IMR-90 (cell line): ENCODE data around the gene TPRX2. TPM values are rescaled to one million over a fixed set of nuclear protein-coding genes. Genes with fewer than 3 reads are reported as not detected.

ENCODE experiments used
- ATAC-seq: fragments of 200-7000 bp; cut with Tn5 transposase; 2 replicates; pipeline ENCODE4 v1.9.1; 2020; ENCODE audit warnings: low read depth, mild to moderate bottlenecking, moderate library complexity
- BruUV-seq: library from RNA; stranded (reverse); fragments of 400-500 nt; replicated peaks from 2 replicates; lab custom pipeline; 2021; lab: Mats Ljungman, UMichigan
- CTCF ChIA-PET: fragments of 300-600 bp; formaldehyde crosslinking; extraction: SDS; loops from one replicate; lab custom pipeline; 2021; ENCODE audit warnings: antibody characterized with exemption; lab: Yijun Ruan, JAX
- POLR2A ChIA-PET: fragments of 300-600 bp; sonication (Branson Sonifier 250); formaldehyde crosslinking; loops from one replicate; lab custom pipeline; 2022; ENCODE audit warnings: antibody characterized with exemption; ENCODE audit not compliant: unreplicated experiment; lab: Charles Lee
- DNase-seq: peaks from one replicate; pipeline ENCODE4 v3.0.0; 2013
- H2AFZ ChIP-seq: replicated peaks from 2 replicates; pipeline ENCODE3; 2013; ENCODE audit warnings: low read length, mild to moderate bottlenecking; ENCODE audit not compliant: poor library complexity
- H2AK5ac ChIP-seq: 2 replicates; pipeline ENCODE4 v1.6.1; 2013; ENCODE audit warnings: low read depth, low read length, inconsistent platforms
- H2AK9ac ChIP-seq: replicated peaks from 2 replicates; pipeline ENCODE3; 2013; ENCODE audit warnings: mild to moderate bottlenecking, low read depth, low read length, moderate library complexity; ENCODE audit not compliant: poor library complexity
- H2BK120ac ChIP-seq: 2 replicates; pipeline ENCODE4 v1.6.1; 2013; ENCODE audit warnings: low read depth, low read length, inconsistent platforms
- H2BK15ac ChIP-seq: 3 replicates; pipeline ENCODE4 v1.6.1; 2013; ENCODE audit warnings: low read depth, low read length, inconsistent platforms
- H2BK20ac ChIP-seq: 2 replicates; pipeline ENCODE4 v1.6.1; 2013; ENCODE audit warnings: low read depth, mild to moderate bottlenecking, inconsistent platforms, low read length, moderate library complexity
- H2BK5ac ChIP-seq: 2 replicates; pipeline ENCODE4 v1.6.1; 2013; ENCODE audit warnings: mild to moderate bottlenecking, low read depth, low read length, inconsistent platforms; ENCODE audit not compliant: poor library complexity, severe bottlenecking
- H3K14ac ChIP-seq: replicated peaks from 2 replicates; pipeline ENCODE4 v1.6.1; 2013; ENCODE audit warnings: low read depth, low read length, inconsistent platforms
- H3K18ac ChIP-seq: 2 replicates; pipeline ENCODE4 v1.6.1; 2013; ENCODE audit warnings: low read depth, low read length, control low read depth
- H3K23ac ChIP-seq: 2 replicates; pipeline ENCODE4 v1.6.1; 2013; ENCODE audit warnings: low read depth, low read length, inconsistent platforms
- H3K27ac ChIP-seq: 2 replicates; pipeline ENCODE4 v1.5.1; 2013; ENCODE audit warnings: mild to moderate bottlenecking, control low read depth, low read length; ENCODE audit not compliant: insufficient read depth
- H3K27me3 ChIP-seq: 2 replicates; pipeline ENCODE4 v1.6.1; 2013; ENCODE audit warnings: low read length; ENCODE audit not compliant: control insufficient read depth, insufficient read depth
- H3K36me3 ChIP-seq: 2 replicates; pipeline ENCODE4 v1.6.1; 2013; ENCODE audit warnings: low read length, mixed read lengths; ENCODE audit not compliant: control insufficient read depth, insufficient read depth
- H3K4ac ChIP-seq: 2 replicates; pipeline ENCODE4 v1.6.1; 2013; ENCODE audit warnings: low read depth, low read length, inconsistent platforms
- H3K4me1 ChIP-seq: 2 replicates; pipeline ENCODE4 v1.6.1; 2013; ENCODE audit warnings: low read length, mixed read lengths; ENCODE audit not compliant: control insufficient read depth, insufficient read depth
- H3K4me2 ChIP-seq: 2 replicates; pipeline ENCODE4 v1.6.1; 2013; ENCODE audit warnings: low read depth, mild to moderate bottlenecking, control low read depth, low read length, moderate library complexity
- H3K4me3 ChIP-seq: 2 replicates; pipeline ENCODE4 v1.5.1; 2013; ENCODE audit warnings: low read depth, mild to moderate bottlenecking, control low read depth, low read length, moderate library complexity; ENCODE audit not compliant: insufficient read depth
- H3K56ac ChIP-seq: 2 replicates; pipeline ENCODE4 v1.6.1; 2013; ENCODE audit warnings: low read length, inconsistent platforms; ENCODE audit not compliant: insufficient read depth; ENCODE audit errors: extremely low read depth
- H3K79me1 ChIP-seq, 2 experiments: 2 replicates each; pipeline ENCODE4 v1.6.1; 2013; ENCODE audit warnings: low read length in 2 of 2, inconsistent platforms in 1 of 2, low read depth in 1 of 2
- H3K9ac ChIP-seq: 2 replicates; pipeline ENCODE4 v1.6.1; 2013; ENCODE audit warnings: low read depth, low read length, control low read depth
- H3K9me1 ChIP-seq: 2 replicates; pipeline ENCODE4 v1.6.1; 2013; ENCODE audit warnings: low read length, inconsistent platforms; ENCODE audit not compliant: insufficient read depth
- H3K9me3 ChIP-seq: 2 replicates; pipeline ENCODE4 v1.6.1; 2013; ENCODE audit warnings: low read length; ENCODE audit not compliant: control insufficient read depth, insufficient read depth
- H4K20me1 ChIP-seq: 2 replicates; pipeline ENCODE4 v1.6.1; 2013; ENCODE audit warnings: low read length, inconsistent platforms; ENCODE audit not compliant: insufficient read depth
- H4K5ac ChIP-seq: 2 replicates; pipeline ENCODE4 v1.6.1; 2013; ENCODE audit warnings: mild to moderate bottlenecking, low read depth, low read length, control low read depth
- H4K8ac ChIP-seq, 2 experiments: 2 replicates each; pipeline ENCODE4 v1.6.1; 2013; ENCODE audit warnings: low read depth in 2 of 2, low read length in 2 of 2, control low read depth in 1 of 2, inconsistent platforms in 1 of 2
- H4K91ac ChIP-seq: 2 replicates; pipeline ENCODE4 v1.6.1; 2013; ENCODE audit warnings: low read depth, low read length, inconsistent platforms; ENCODE audit not compliant: insufficient read depth
- BHLHE40 ChIP-seq: fragments of 150-350 bp; IDR thresholded peaks from 2 replicates; pipeline ENCODE4 v1.6.1; 2016; ENCODE audit warnings: mild to moderate bottlenecking, low read depth, low read length
- CEBPB ChIP-seq: IDR thresholded peaks from 2 replicates; pipeline ENCODE4 v1.6.1; 2012; ENCODE audit warnings: low read depth, low read length, improper control_type of control experiment
- CHD1 ChIP-seq: IDR thresholded peaks from 2 replicates; pipeline ENCODE4 v1.6.1; 2012; ENCODE audit warnings: low read depth, low read length, improper control_type of control experiment
- CTCF ChIP-seq: conservative IDR thresholded peaks from 2 replicates; pipeline ENCODE4 v1.5.1; 2012; ENCODE audit warnings: mild to moderate bottlenecking, low read depth, low read length, improper control_type of control experiment
- ELK1 ChIP-seq: fragments of 150-350 bp; IDR thresholded peaks from 2 replicates; pipeline ENCODE4 v1.6.1; 2016; ENCODE audit warnings: low read depth, mild to moderate bottlenecking, low read length, moderate library complexity, borderline replicate concordance
- FOS ChIP-seq: fragments of 150-350 bp; IDR thresholded peaks from 2 replicates; pipeline ENCODE4 v1.6.1; 2016; ENCODE audit warnings: low read depth, low read length
- MAFK ChIP-seq: IDR thresholded peaks from 2 replicates; pipeline ENCODE4 v1.6.1; 2012; ENCODE audit warnings: low read depth, low read length, improper control_type of control experiment
- NFE2L2 ChIP-seq: fragments of 150-350 bp; IDR thresholded peaks from 2 replicates; pipeline ENCODE4 v1.6.1; 2016; ENCODE audit warnings: low read depth, mild to moderate bottlenecking, low read length
- POLR2A ChIP-seq: IDR thresholded peaks from 2 replicates; pipeline ENCODE4 v1.6.1; 2012; ENCODE audit warnings: mild to moderate bottlenecking, low read depth, low read length
- RAD21 ChIP-seq: IDR thresholded peaks from 2 replicates; pipeline ENCODE4 v1.6.1; 2012; ENCODE audit warnings: low read length, improper control_type of control experiment
- WGBS, 2 experiments: methylation state at CpG; one replicate each; pipeline versions ENCODE4 v1.1.5 to v1.1.7; 2013; ENCODE audit warnings: missing lambda C conversion rate in 2 of 2; ENCODE audit not compliant: insufficient read length in 1 of 2; ENCODE audit errors: extremely low coverage in 2 of 2; 5-methylcytosine and 5-hydroxymethylcytosine counted together
- dilution Hi-C: fragments of 300-500 bp; cut with HindIII; formaldehyde crosslinking; loops from one replicate; pipeline ENCODE4 v1.14.3; 2018; ENCODE audit warnings: low sequenced_read_pairs; ENCODE audit not compliant: unreplicated experiment
- in situ Hi-C: fragments of 300-500 bp; cut with MboI; formaldehyde crosslinking; loops from 3 replicates; pipeline ENCODE4 v1.14.3; 2019; ENCODE audit warnings: low sequenced_read_pairs, inconsistent platforms, mixed read lengths
- intact Hi-C: fragments of 100-400 bp; cut with micrococcal nuclease; formaldehyde crosslinking; loops from 2 replicates; pipeline ENCODE4 v1.10.0; 2022
- polyA plus RNA-seq, 3 experiments: library from polyadenylated mRNA; depleted of rRNA; stranded (reverse); fragments of >200 nt; gene quantifications; 2 replicates each; pipeline ENCODE4 v1.2.3, GENCODE V29; 2012; ENCODE audit warnings: low replicate concordance in 1 of 3
- total RNA-seq: library from RNA; depleted of rRNA; stranded (reverse); fragments of >200 nt; gene quantifications from 2 replicates; pipeline ENCODE4 v1.2.3, GENCODE V29; 2012
- TF ChIP-seq, protein P1 (sequence below): fragments of 150-350 bp; IDR thresholded peaks from 2 replicates; pipeline ENCODE4 v1.6.1; 2017; ENCODE audit warnings: mild to moderate bottlenecking, antibody characterized with exemption, low read length, low read depth

The TPRX2 gene
- total and polyA plus RNA-seq, 2 of the 4 experiments (the other 2 are of a cell fraction), result not detected

- dilution Hi-C loops, result no loop called here
- no peaks in the 10 kb centered on the region for H3K4me1 ChIP-seq
- ATAC-seq, result no peak
- in situ Hi-C loops, result no loop called here
- H2BK5ac ChIP-seq, result no peak overlapping the region
- ChIA-PET POLR2A (no interaction called here), CTCF (no interaction called here)
- no peak overlapping the region for H3K27ac ChIP-seq
- no peak overlapping the region for H2AK5ac ChIP-seq
- H2AFZ ChIP-seq, result no peak overlapping the region
- H3K79me1 ChIP-seq, result no peaks in the 10 kb centered on the region
- no peak overlapping the region for H3K4me3 ChIP-seq
- H3K9ac ChIP-seq, result no peak overlapping the region
- no peak overlapping the region for H2AK9ac ChIP-seq
- H4K5ac ChIP-seq, result no peak overlapping the region
- no peak overlapping the region for H3K14ac ChIP-seq
- H4K8ac ChIP-seq, result no peak overlapping the region
- H2BK120ac ChIP-seq, result no peak overlapping the region
- H3K18ac ChIP-seq, result no peak overlapping the region
- no peak overlapping the region for H4K91ac ChIP-seq
- 0 out of 2 replicates have a peak, but pooled peaks cover 2% of the 10 kb centered on the region for H3K9me3 ChIP-seq
- H3K27me3 ChIP-seq, result no peaks in the 10 kb centered on the region
- H3K23ac ChIP-seq, result no peak overlapping the region
- BruUV-seq, result no TSS peak
- WGBS, 2 experiments, result 80% methylated on average over 1 of the region's 7 CpGs; no CpG with 5 or more reads in 1 of the 2 experiments
- H4K20me1 ChIP-seq, result no peaks in the 10 kb centered on the region
- intact Hi-C loops, result no loop called here
- H2BK15ac ChIP-seq, result no peak overlapping the region
- H2BK20ac ChIP-seq, result no peak overlapping the region
- H3K4me2 ChIP-seq, result no peak overlapping the region
- TF ChIP-seq POLR2A (no peak), CTCF (no peak), RAD21 (no peak), MAFK (no peak), ELK1 (no peak), CHD1 (no peak), BHLHE40 (no peak), CEBPB (no peak), FOS (no peak), NFE2L2 (no peak)
- TF ChIP-seq, protein P1, sequence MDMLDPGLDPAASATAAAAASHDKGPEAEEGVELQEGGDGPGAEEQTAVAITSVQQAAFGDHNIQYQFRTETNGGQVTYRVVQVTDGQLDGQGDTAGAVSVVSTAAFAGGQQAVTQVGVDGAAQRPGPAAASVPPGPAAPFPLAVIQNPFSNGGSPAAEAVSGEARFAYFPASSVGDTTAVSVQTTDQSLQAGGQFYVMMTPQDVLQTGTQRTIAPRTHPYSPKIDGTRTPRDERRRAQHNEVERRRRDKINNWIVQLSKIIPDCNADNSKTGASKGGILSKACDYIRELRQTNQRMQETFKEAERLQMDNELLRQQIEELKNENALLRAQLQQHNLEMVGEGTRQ, result no peak
- no peak overlapping the region for H3K4ac ChIP-seq
- no peaks in the 10 kb centered on the region for H3K9me1 ChIP-seq
- DNase-seq, result no peak
- no peak overlapping the region for H3K56ac ChIP-seq
- H3K36me3 ChIP-seq, result no peaks in the 10 kb centered on the region
Measured at GRCh38 chr19:47901370-47901769, 42.3 kb downstream of the TPRX2 start.
